ENCODE measurements around the gene NOPCHAP1.

Gene NOPCHAP1

DNA sequence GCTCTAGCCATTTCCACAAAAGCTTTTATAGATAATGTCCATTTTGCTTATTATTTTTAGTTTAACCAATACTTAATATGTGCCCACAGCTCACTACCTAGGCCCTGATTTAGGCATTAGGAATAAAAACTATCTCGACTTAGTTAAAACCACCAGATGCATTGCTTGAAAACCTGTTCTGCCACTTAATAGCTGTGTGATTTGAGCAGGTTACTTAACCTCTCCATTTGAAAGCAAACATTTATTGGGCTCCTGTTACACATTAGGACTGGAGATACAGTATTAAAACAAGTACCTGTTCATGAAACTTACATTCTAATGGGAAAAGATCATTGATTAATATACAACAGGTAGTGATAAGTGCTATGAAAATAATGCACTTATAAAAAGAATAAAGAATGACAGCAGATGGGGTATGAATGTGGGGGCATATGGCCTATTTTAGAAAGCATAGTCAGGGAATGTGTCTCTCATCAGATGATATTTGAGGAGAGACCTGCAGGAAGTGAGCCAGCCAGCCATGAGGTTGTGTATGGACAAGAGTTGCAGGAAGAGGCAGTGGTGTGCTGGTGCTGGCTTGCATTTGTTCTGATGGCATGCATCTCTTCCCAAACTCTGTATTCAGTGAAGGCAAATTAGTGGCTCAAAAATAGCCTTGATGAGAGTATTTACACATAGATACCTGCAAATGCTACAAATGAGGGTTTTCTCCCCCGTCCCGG lies 34.3 kb downstream of the NOPCHAP1 start:
- DNase-seq (ENCODE audit: low spot score), result no peak

DNA sequence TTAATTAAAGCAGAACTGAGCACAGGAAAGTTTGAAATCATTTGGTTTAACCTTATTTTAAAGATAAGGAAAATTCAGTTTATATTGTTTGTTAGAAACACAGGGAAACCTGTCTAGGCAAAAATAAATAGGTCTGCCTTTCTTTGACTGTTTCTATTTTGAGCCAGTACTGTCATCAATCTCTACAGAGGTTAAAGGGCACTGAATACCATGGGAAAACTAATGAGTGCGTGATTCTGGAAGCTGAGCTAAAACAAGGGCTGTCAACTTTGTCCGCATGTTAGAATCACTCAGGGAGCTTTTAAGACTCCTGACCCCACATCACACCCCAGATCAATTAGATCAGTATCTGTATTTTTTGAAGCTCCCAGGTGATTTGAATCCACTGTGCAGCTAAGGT lies 38.8 kb downstream of the NOPCHAP1 start:
- no peak for DNase-seq (ENCODE audit: low spot score)

DNA sequence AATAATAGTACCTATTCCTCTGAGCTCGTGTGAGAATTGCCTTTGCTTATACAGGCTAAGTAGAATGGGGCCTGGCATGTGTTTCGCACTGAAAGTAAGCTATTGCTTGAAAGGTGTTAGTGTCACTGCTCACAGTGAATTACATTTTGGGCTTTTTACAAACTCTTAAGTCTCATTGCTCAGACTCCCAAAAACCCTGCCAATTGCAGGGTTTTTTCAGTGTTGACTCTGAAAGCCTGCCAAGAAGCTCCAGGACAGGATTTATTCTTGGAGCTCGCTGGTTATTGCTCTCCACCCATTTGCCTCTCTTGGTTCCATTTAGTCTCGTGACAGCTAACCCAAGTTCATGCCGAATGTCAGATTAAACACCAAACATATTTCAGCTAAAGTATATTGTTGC lies 39.8 kb downstream of the NOPCHAP1 start:
- DNase-seq (ENCODE audit: low spot score), result peak; percentile 70

DNA sequence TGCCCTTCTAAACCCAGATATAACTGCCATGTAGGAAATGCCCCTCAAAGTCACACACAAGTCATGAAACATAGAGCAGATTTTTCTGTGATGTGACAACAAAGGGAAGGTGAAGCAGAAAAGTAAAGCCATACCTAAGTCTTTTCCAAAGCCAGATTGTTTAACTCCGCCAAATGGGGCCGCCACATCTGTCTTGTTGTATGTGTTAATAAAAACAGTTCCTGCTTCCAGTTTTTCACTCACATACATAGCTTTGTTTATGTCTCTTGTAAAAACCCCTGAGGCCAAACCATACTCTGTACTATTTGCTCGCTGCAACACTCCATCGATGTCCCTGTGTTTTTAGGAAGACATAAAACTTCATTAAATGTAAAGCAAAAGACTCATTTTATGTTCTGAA lies 40.3 kb downstream of the NOPCHAP1 start:
- DNase-seq (ENCODE audit: low spot score), result no peak

DNA sequence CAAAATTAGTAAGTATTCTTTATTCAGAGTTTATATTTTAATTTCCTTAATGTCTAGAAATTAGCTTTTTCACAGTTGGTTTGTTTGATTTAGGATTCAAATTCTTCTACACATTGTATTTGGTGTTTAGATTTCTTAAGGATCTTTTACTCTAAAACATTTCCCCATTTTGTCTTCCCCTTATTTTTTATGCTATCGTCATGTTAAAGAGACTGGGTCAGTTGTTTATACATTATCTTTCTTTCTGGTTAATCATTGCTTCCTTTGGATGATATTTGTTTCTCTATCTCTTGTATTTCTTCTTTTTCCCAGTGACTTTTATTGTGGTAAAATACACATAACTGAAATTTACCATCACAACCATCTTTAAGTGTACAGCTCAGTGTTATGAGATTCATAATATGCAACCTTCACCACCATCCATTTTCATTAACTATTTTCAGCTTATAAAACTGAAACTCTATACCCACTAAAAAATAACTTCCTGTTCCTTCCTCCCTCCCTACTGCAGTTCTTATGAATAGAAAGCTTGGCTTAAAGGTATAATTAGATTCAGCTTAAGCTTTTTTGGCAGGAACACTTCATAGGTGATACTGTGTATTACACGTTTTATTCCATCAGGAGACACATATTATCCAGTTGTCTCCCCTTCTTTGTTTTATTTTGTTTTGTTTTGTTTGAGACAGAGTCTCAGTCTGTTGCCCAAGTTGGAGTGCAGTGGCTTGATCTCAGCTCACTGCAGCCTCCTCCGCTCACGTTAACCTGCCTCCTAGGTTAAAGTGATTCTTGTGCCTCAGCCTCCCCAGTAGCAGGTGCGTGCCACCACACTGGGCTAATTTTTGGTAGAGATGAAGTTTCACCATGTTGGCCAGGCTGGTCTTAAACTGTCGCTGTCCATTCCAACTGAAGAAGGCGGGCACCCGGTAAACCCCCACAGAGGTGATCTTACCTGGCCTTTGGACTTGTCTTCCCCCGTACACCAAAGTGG lies 45.0 kb downstream of the NOPCHAP1 start:
- no peak for DNase-seq (ENCODE audit: low spot score)

DNA sequence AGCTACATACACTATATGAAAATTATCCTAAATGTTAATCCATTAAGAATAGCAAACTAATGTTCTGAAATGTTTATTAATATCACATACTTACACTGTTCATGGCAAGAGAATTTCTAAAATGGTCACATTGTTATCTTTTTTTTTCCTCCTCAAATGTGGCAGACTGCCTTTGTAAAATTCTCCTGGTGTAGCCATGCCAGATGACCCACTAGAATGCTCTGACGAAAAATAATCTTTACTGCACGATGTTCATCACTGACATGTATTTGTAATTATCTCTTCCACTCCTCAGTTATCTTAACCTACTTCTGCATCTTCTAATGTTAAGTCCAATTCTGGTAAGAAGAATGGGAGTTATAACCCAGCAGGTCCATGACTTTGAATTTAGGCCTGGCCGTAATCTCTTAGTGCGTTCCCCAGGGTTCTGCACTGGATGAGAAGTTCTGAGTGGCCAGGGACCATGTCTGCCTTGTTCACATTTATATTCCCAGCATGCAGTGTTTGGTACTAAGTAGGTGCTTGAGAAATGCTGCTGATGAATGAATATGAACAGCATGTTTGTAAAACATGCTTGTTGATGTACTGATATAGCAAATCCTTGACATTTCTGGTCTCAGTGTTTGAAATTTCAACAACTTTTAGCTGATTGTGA lies 46.7 kb downstream of the NOPCHAP1 start:
- peak; percentile 18 for DNase-seq (ENCODE audit: low spot score)

DNA sequence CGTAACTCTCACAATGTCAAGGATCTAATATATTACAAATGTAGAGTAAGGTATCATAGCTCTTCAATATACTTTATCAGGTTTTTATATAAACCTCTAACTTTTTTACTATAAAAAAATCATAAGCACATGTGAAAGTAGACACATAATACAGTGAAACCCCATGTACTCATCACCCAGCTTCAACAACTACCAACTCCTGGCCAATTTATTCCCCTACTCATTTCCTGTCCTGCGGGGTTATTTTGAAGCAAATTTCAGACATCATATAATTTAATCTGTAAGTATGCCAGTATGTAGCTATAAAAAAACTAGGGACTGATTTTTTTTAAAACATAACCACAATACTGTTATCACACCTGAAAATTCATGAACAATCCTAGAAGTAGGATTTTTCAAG lies 47.7 kb downstream of the NOPCHAP1 start:
- no peak for DNase-seq (ENCODE audit: low spot score)

Data from AG08395 (cell line).